Chondrocyte (in vitro differentiated cells): ENCODE results near the gene CLDND2. TPM values are rescaled to one million over a fixed set of nuclear protein-coding genes. Genes with fewer than 3 reads are reported as not detected.

Experiments
- DNase-seq: peaks from one replicate; pipeline ENCODE4 v3.0.0; 2021; ENCODE audit warnings: mixed read lengths, low spot score
- H3K27ac Mint-ChIP-seq: one replicate; pipeline ENCODE4 v1.8.0; 2021; ENCODE audit warnings: mild to moderate bottlenecking, moderate library complexity, mixed read lengths; ENCODE audit not compliant: unreplicated experiment
- H3K27me3 Mint-ChIP-seq: 2 replicates; pipeline ENCODE4 v1.8.0; 2021; ENCODE audit warnings: low read depth, mixed read lengths
- H3K36me3 Mint-ChIP-seq: 2 replicates; pipeline ENCODE4 v1.8.0; 2021; ENCODE audit warnings: low read depth, mixed read lengths
- H3K4me1 Mint-ChIP-seq: 2 replicates; pipeline ENCODE4 v1.8.0; 2021; ENCODE audit warnings: low read depth, mild to moderate bottlenecking, mixed read lengths
- H3K4me3 Mint-ChIP-seq: one replicate; pipeline ENCODE4 v1.8.0; 2021; ENCODE audit warnings: mild to moderate bottlenecking, moderate library complexity, mixed read lengths; ENCODE audit not compliant: unreplicated experiment
- H3K9me3 Mint-ChIP-seq: 2 replicates; pipeline ENCODE4 v1.8.0; 2021; ENCODE audit warnings: low read depth, mixed read lengths
- total RNA-seq: library from RNA; stranded (reverse); gene quantifications from 3 replicates; pipeline ENCODE4 v1.2.1, GENCODE V29; 2021
- TF ChIP-seq, protein P1 (sequence below): fragments of 200-600 bp; sonication (generic); IDR thresholded peaks from 2 replicates; pipeline ENCODE4 v1.5.0; 2021; ENCODE audit warnings: antibody characterized with exemption, mild to moderate bottlenecking, moderate library complexity

CLDND2 gene
- total RNA-seq, 1 donor from 2014 or later: not detected

DNA sequence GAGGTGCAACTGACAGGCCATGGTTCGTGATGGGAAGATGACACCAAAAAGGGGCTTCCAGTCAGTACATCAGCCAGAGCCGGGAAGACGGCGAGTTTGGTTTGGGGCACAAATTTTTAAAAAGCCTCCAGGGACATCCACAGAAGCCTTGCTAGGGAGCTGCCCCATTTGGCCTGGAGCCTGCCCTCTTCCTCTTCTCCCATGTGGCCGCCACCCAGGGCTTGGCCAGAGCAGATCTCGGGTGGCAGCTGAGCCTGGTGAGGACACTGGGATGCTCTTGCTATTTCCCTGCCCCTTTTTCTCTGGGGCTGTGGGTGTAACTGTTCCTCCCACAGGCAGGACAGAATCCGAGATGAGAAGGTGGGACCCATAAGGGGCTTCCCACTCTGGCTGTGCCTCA, 10.9 kb downstream of the CLDND2 start:
- Mint-ChIP-seq H3K4me1 (peaks cover 23% of the 10 kb centered on the region), H3K36me3 (no peaks in the 10 kb centered on the region), H3K27me3 (no peaks in the 10 kb centered on the region), H3K9me3 (no peaks in the 10 kb centered on the region), H3K4me3 (no peak overlapping the region), H3K27ac (no peak overlapping the region)
- no peak for DNase-seq
- TF ChIP-seq, protein P1, sequence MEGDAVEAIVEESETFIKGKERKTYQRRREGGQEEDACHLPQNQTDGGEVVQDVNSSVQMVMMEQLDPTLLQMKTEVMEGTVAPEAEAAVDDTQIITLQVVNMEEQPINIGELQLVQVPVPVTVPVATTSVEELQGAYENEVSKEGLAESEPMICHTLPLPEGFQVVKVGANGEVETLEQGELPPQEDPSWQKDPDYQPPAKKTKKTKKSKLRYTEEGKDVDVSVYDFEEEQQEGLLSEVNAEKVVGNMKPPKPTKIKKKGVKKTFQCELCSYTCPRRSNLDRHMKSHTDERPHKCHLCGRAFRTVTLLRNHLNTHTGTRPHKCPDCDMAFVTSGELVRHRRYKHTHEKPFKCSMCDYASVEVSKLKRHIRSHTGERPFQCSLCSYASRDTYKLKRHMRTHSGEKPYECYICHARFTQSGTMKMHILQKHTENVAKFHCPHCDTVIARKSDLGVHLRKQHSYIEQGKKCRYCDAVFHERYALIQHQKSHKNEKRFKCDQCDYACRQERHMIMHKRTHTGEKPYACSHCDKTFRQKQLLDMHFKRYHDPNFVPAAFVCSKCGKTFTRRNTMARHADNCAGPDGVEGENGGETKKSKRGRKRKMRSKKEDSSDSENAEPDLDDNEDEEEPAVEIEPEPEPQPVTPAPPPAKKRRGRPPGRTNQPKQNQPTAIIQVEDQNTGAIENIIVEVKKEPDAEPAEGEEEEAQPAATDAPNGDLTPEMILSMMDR: no peak

DNA sequence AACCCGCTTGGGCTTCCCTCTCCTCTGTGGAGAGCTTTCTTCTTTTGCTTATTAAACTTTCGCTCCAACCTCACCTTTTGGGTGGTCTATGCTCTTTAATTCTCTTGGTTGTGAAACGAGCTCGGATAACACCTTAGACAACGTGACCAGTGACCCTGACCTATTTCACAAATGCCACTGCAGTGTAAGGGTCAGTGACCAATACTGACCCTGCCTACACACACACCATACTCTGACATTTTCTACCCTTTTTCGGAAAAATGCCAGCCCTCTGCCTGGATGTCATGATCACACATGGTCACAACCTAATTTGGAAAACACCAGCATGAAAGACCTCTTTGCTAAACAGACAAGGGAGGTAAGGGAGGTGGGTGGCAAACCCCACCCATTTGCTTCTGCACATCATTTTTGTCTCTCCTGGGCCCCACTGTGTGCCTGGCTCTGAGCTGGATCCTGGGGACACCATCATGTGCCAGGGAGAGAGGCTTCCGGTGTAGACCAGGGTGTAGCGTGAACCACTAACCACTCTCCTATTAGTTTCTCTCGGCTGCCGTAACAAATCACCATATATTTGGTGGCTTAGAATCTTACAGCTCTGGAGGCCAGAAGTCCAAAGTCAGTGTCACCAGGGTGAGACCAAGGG, 12.5 kb downstream of the CLDND2 start:
- Mint-ChIP-seq H3K9me3 (no peaks in the 10 kb centered on the region), H3K27ac (no peak overlapping the region), H3K27me3 (no peaks in the 10 kb centered on the region), H3K4me3 (no peak overlapping the region), H3K36me3 (peaks cover 9% of the 10 kb centered on the region), H3K4me1 (peaks cover 17% of the 10 kb centered on the region)
- no peak for DNase-seq
- TF ChIP-seq, protein P1: no peak

DNA sequence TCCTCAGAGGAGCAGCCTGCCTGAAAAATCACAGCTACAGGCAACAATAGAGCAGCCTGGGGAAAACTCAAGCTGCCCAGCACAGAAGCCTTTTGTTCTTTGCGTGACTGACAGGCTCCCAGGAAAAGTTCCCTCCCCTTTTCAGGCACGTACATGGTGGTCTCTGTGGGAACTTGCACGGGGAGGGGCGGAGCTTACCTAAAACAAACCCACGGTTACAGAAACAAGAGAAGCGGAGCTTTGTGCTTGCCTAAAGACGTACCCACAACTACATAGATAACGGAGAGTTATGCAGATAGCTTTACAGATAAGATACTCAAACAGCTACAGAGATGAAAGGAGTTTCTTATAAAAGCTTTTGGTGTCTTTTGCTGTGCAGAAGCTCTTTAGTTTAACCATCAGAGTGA, 14.1 kb downstream of the CLDND2 start:
- Mint-ChIP-seq H3K4me1 (peaks cover 16% of the 10 kb centered on the region), H3K36me3 (peaks cover 12% of the 10 kb centered on the region), H3K27me3 (no peaks in the 10 kb centered on the region), H3K27ac (no peak overlapping the region), H3K9me3 (no peaks in the 10 kb centered on the region), H3K4me3 (no peak overlapping the region)
- TF ChIP-seq, protein P1: no peak
- DNase-seq: no peak

DNA sequence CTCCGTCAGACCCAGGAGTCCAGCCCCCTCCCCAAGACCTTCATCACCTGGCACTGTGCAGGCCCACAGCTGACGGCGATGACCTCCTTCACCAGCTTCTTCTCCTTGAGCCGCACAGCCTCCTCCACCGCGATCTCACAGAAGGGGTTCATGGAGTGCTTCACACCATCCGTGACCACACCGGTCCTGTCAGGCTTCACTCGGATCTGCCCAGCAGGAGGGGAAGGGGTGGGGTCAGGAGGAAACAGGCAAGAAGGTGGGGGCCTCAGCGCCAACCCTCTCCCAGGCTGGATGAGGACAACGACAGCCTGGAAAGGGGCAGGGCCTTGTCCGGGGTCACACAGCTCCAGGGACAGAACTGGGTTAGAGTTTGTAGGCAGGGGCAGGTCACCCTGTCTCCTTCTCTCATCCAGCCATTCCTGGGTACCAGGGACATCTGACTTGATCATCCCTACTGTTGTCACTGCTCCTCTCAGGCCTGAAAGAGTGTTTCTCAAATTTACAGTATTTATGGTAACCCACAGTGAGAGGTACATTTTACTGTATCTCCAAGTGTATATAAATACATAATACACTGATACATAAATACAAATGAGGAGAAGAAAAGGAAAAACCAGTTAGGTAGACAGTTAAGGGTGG, 14.6 kb downstream of the CLDND2 start:
- no peak for DNase-seq
- TF ChIP-seq, protein P1: no peak
- Mint-ChIP-seq H3K4me3 (no peak overlapping the region), H3K36me3 (peaks cover 13% of the 10 kb centered on the region), H3K27ac (no peak overlapping the region), H3K4me1 (peaks cover 11% of the 10 kb centered on the region), H3K9me3 (no peaks in the 10 kb centered on the region), H3K27me3 (no peaks in the 10 kb centered on the region)

DNA sequence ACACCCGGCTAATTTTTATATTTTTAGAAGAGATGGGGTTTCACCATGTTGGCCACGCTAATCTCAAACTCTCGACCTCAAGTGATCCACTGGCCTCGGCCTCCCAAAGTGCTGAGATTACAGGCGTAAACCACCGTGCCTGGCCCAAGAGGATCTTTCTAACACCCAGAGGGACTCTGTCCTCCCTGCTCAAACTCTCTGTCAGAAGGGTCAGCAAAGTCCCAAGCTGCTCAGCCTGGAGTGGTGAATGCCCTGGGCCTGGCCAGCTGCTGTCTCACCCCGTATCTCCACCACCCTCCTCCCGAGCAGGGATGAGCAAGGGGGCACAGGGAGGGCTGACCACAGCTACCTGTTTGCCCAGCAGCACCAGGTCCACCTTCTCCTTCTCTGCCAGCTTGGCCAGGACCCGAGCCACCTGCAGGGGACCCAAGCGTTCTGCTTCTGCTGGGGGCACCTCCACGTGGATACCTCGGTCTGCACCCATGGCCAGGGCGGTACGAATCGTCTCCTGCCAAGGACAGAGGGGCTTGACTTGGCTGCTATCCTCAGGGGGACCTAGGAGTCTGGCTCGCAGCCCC, 15.9 kb downstream of the CLDND2 start:
- TF ChIP-seq, protein P1: no peak
- no peak for DNase-seq
- Mint-ChIP-seq H3K27ac (no peak overlapping the region), H3K9me3 (no peaks in the 10 kb centered on the region), H3K36me3 (peaks cover 13% of the 10 kb centered on the region), H3K4me1 (peaks cover 7% of the 10 kb centered on the region), H3K27me3 (no peaks in the 10 kb centered on the region), H3K4me3 (no peak overlapping the region)
